ENCODE results near the gene ACKR2.
"Not testable (repeated sequence)": the region's sequence is repeated elsewhere in the genome, so short reads cannot be mapped to it uniquely, and the experiment has no call there.

ACKR2 gene

GRCh38 chr3:42864321-42864950, 55.2 kb downstream of the ACKR2 start:
- DNase-seq, result no peak

GRCh38 chr3:42865256-42865655, 56.0 kb downstream of the ACKR2 start:
- DNase-seq, result no peak

- no peak for DNase-seq
Measured at GRCh38 chr3:42867138-42867537, 57.9 kb downstream of the ACKR2 start.

GRCh38 chr3:42868841-42869240, 59.6 kb downstream of the ACKR2 start:
- DNase-seq, result no peak

- no peak for DNase-seq
Measured at GRCh38 chr3:42871592-42872196, 62.4 kb downstream of the ACKR2 start.

- DNase-seq, result no peak
Measured at GRCh38 chr3:42872718-42873117, 63.5 kb downstream of the ACKR2 start.

GRCh38 chr3:42873221-42873982, 64.2 kb downstream of the ACKR2 start:
- DNase-seq, result no peak

GRCh38 chr3:42874749-42875148, 65.5 kb downstream of the ACKR2 start:
- no peak for DNase-seq

GRCh38 chr3:42875325-42876151, 66.3 kb downstream of the ACKR2 start, which contains the start of gene CYP8B1:
TSS of gene CYP8B1 (minus strand) at chr3:42875879. CDS start at chr3:42875816, 63 bp downstream.
- DNase-seq, result no peak

GRCh38 chr3:42876401-42876800, 67.2 kb downstream of the ACKR2 start:
- no peak for DNase-seq

GRCh38 chr3:42876940-42877720, 67.9 kb downstream of the ACKR2 start:
- no peak for DNase-seq

- DNase-seq, result no peak
Measured at GRCh38 chr3:42877881-42878280, 68.6 kb downstream of the ACKR2 start.

GRCh38 chr3:42880183-42880582, 70.9 kb downstream of the ACKR2 start:
- no peak for DNase-seq

- peak; percentile 91 for DNase-seq
Measured at GRCh38 chr3:42880601-42881451, 71.6 kb downstream of the ACKR2 start.

GRCh38 chr3:42883251-42883930, 74.1 kb downstream of the ACKR2 start:
- DNase-seq, result not testable (repeated sequence)

GRCh38 chr3:42884324-42884723, 75.1 kb downstream of the ACKR2 start:
- no peak for DNase-seq

GRCh38 chr3:42886294-42886822, 77.1 kb downstream of the ACKR2 start:
- no peak for DNase-seq

- DNase-seq, result no peak
Measured at GRCh38 chr3:42887084-42887483, 77.8 kb downstream of the ACKR2 start.

- DNase-seq, result no peak
Measured at GRCh38 chr3:42891042-42891441, 81.8 kb downstream of the ACKR2 start.

GRCh38 chr3:42892169-42892568, 82.9 kb downstream of the ACKR2 start:
- no peak for DNase-seq
